MG63 (cell line): ENCODE results near the gene SIL1. TPM values are rescaled to one million over a fixed set of nuclear protein-coding genes. Genes with fewer than 3 reads are reported as not detected.
"Not testable (repeated sequence)": the region's sequence is repeated elsewhere in the genome, so short reads cannot be mapped to it uniquely, and the experiment has no call there.

ENCODE experiments used
- DNase-seq: peaks from one replicate; pipeline ENCODE4 v3.0.0-alpha.2; 2020
- H3K27me3 ChIP-seq: fragments of 250-450 bp; sonication (Bioruptor Pico); 2 replicates; pipeline ENCODE4 v1.5.1; 2020; ENCODE audit warnings: mild to moderate bottlenecking, moderate library complexity
- H3K36me3 ChIP-seq: fragments of 250-450 bp; sonication (Bioruptor Pico); 2 replicates; pipeline ENCODE4 v1.5.1; 2020; ENCODE audit warnings: mild to moderate bottlenecking, moderate library complexity
- H3K4me3 ChIP-seq: fragments of 250-450 bp; sonication (Bioruptor Pico); 2 replicates; pipeline ENCODE4 v1.5.1; 2020; ENCODE audit warnings: mild to moderate bottlenecking, moderate library complexity
- H3K9me3 ChIP-seq: fragments of 250-450 bp; sonication (Bioruptor Pico); 2 replicates; pipeline ENCODE4 v1.5.1; 2020; ENCODE audit warnings: mild to moderate bottlenecking, moderate library complexity
- total RNA-seq: library from RNA; depleted of rRNA; stranded (reverse); fragments of >200 nt; shearing (Covaris generic); gene quantifications from 2 replicates; pipeline ENCODE4 v1.2.3, GENCODE V29; 2014; ENCODE audit warnings: low replicate concordance

Gene SIL1
- total RNA-seq, 1 experiment from 2014 or later = 78.7 TPM

GRCh38 chr5:139057045-139057939 lies 140.9 kb downstream of the SIL1 start:
- not testable (repeated sequence) for H3K9me3 ChIP-seq, H3K27me3 ChIP-seq, H3K36me3 ChIP-seq, H3K4me3 ChIP-seq, DNase-seq

GRCh38 chr5:139052975-139053374 lies 145.2 kb downstream of the SIL1 start:
- peaks cover 4% of the 10 kb centered on the region; the same call in 1 of the 2 replicates for H3K36me3 ChIP-seq
- no peak for DNase-seq
- H3K4me3 ChIP-seq = no peak overlapping the region
- H3K27me3 ChIP-seq = no peaks in the 10 kb centered on the region
- H3K9me3 ChIP-seq = peaks cover 5% of the 10 kb centered on the region

GRCh38 chr5:139051392-139051791 lies 146.8 kb downstream of the SIL1 start:
- no peak overlapping the region for H3K4me3 ChIP-seq
- peaks cover 4% of the 10 kb centered on the region; the same call in 1 of the 2 replicates for H3K36me3 ChIP-seq
- DNase-seq = no peak
- H3K9me3 ChIP-seq = no peaks in the 10 kb centered on the region
- H3K27me3 ChIP-seq = no peaks in the 10 kb centered on the region

GRCh38 chr5:139050432-139050831 lies 147.7 kb downstream of the SIL1 start:
- Histone ChIP-seq H3K36me3 (peaks cover 4% of the 10 kb centered on the region; the same call in 1 of the 2 replicates), H3K4me3 (no peak overlapping the region), H3K9me3 (no peaks in the 10 kb centered on the region), H3K27me3 (no peaks in the 10 kb centered on the region)
- no peak for DNase-seq

DNA sequence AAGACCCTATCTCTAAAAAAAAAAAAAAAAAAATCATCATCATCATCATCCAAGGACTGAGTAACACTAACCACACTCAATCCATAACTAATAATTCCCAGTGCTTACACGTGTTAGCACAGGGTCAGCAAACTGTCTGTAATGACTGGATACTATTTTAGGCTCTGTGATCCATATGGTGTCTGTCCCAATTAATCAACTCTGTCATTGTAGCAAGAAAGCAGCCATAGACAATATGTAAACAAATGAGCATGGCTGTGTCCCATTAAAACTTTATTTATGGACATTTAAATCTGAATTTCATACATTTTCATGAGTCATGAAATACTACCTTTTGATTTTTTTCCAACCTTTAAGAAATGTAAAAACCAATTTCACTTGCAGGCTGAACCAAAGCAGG lies 148.4 kb downstream of the SIL1 start:
- H3K4me3 ChIP-seq = no peak overlapping the region
- no peaks in the 10 kb centered on the region for H3K27me3 ChIP-seq
- peaks cover 4% of the 10 kb centered on the region; the same call in 1 of the 2 replicates for H3K36me3 ChIP-seq
- H3K9me3 ChIP-seq = no peaks in the 10 kb centered on the region
- no peak for DNase-seq

GRCh38 chr5:139046551-139046950 lies 151.6 kb downstream of the SIL1 start:
- Histone ChIP-seq H3K36me3 (peaks cover 4% of the 10 kb centered on the region; the same call in 1 of the 2 replicates), H3K27me3 (no peaks in the 10 kb centered on the region), H3K4me3 (no peak overlapping the region), H3K9me3 (no peaks in the 10 kb centered on the region)
- no peak for DNase-seq

- no peak overlapping the region for H3K4me3 ChIP-seq
- no peak for DNase-seq
- H3K9me3 ChIP-seq = peaks cover 4% of the 10 kb centered on the region
- H3K36me3 ChIP-seq = 0 out of 2 replicates have a peak, but pooled peaks cover 4% of the 10 kb centered on the region
- H3K27me3 ChIP-seq = no peaks in the 10 kb centered on the region
Observed at GRCh38 chr5:139043157-139043905, 154.8 kb downstream of the SIL1 start.

- Histone ChIP-seq H3K27me3 (no peaks in the 10 kb centered on the region), H3K36me3 (peaks cover 13% of the 10 kb centered on the region), H3K4me3 (no peak overlapping the region), H3K9me3 (peaks cover 17% of the 10 kb centered on the region)
- DNase-seq = peak; percentile 44
Observed at GRCh38 chr5:139040081-139040480, 158.1 kb downstream of the SIL1 start.

GRCh38 chr5:139038613-139039305 lies 159.4 kb downstream of the SIL1 start:
- no peaks in the 10 kb centered on the region for H3K27me3 ChIP-seq
- H3K9me3 ChIP-seq = peaks cover 17% of the 10 kb centered on the region
- no peak overlapping the region for H3K4me3 ChIP-seq
- peaks cover 13% of the 10 kb centered on the region for H3K36me3 ChIP-seq
- DNase-seq = no peak

DNA sequence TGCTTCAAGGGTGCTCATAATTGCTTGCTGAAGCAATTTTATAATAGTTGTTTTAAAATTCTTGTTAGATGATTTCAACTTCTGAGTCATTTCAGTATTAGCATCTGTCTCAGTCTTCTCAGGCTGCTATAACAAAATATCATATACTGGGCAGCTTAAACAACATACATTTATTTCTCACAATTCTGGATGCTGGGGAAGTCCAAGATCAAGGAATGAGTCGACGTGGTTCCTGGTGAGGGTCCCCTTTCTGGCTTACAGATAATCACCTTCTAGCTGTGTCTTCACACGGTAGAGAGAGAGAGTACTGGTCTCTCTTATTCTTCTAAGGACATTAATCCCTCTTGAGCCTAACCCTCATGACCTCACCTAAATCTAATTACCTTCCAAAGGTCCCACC lies 160.4 kb downstream of the SIL1 start:
- peaks cover 13% of the 10 kb centered on the region for H3K36me3 ChIP-seq
- H3K9me3 ChIP-seq = peaks cover 17% of the 10 kb centered on the region
- no peaks in the 10 kb centered on the region for H3K27me3 ChIP-seq
- H3K4me3 ChIP-seq = no peak overlapping the region
- no peak for DNase-seq

DNA sequence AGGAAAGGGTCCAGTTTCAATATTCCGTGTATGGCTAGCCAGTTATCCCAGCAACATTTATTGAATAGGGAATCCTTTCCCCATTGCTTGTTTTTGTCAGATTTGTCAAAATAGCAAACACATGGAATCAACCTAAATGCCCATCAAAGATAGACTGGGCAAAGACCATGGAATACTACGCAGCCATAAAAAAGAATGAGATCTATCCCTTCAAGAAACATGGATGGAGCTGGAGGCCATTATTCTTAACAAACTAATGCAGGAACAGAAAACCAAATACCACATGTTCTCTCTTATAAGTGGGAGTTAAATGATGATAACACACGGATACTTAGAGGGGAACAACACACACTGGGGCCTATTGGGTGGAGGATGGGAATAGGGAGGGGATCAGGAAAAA lies 161.8 kb downstream of the SIL1 start:
- Histone ChIP-seq H3K36me3 (peaks cover 13% of the 10 kb centered on the region), H3K9me3 (peaks cover 17% of the 10 kb centered on the region)
- H3K27me3 ChIP-seq, H3K4me3 ChIP-seq, DNase-seq: not testable (repeated sequence)

- DNase-seq = no peak
- no peak overlapping the region for H3K4me3 ChIP-seq
- H3K9me3 ChIP-seq = no peaks in the 10 kb centered on the region
- H3K36me3 ChIP-seq = peaks cover 12% of the 10 kb centered on the region
- no peaks in the 10 kb centered on the region for H3K27me3 ChIP-seq
Observed at GRCh38 chr5:139027150-139027549, 171.0 kb downstream of the SIL1 start.

GRCh38 chr5:139025651-139026050 lies 172.5 kb downstream of the SIL1 start:
- Histone ChIP-seq H3K4me3 (no peak overlapping the region), H3K9me3 (no peaks in the 10 kb centered on the region), H3K36me3 (peaks cover 20% of the 10 kb centered on the region), H3K27me3 (no peaks in the 10 kb centered on the region)
- DNase-seq = no peak

GRCh38 chr5:139023286-139023685 lies 174.9 kb downstream of the SIL1 start:
- no peak for DNase-seq
- Histone ChIP-seq H3K27me3 (no peaks in the 10 kb centered on the region), H3K4me3 (no peak overlapping the region), H3K36me3 (peaks cover 30% of the 10 kb centered on the region), H3K9me3 (no peaks in the 10 kb centered on the region)

DNA sequence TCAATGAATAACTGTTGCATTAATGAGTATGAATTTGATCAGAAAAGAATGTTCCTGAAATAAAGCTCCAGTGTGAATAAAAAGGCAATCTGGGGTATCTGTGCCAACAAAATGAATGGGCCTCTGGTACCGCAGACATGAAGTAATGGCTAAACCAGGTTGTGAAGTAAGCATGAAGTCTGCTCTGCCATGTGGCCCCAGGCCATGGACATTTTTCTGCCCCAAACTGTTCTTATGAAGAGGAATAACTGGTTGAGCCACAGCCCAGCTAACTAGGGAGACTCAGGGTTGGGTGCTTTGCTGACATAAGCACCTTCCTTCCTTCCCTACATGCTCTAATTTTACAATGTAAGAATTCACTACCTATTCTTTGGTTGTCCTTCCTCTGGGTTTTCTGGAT lies 175.6 kb downstream of the SIL1 start:
- no peak for DNase-seq
- peaks cover 30% of the 10 kb centered on the region for H3K36me3 ChIP-seq
- H3K27me3 ChIP-seq = no peaks in the 10 kb centered on the region
- no peak overlapping the region for H3K4me3 ChIP-seq
- H3K9me3 ChIP-seq = no peaks in the 10 kb centered on the region

- H3K4me3 ChIP-seq = no peak overlapping the region
- peaks cover 29% of the 10 kb centered on the region for H3K36me3 ChIP-seq
- no peaks in the 10 kb centered on the region for H3K9me3 ChIP-seq
- no peak for DNase-seq
- no peaks in the 10 kb centered on the region for H3K27me3 ChIP-seq
Observed at GRCh38 chr5:139021346-139021745, 176.8 kb downstream of the SIL1 start.

- no peak overlapping the region for H3K4me3 ChIP-seq
- H3K27me3 ChIP-seq = no peaks in the 10 kb centered on the region
- no peaks in the 10 kb centered on the region for H3K9me3 ChIP-seq
- H3K36me3 ChIP-seq = peaks cover 23% of the 10 kb centered on the region
- no peak for DNase-seq
Observed at GRCh38 chr5:139019880-139020279, 178.3 kb downstream of the SIL1 start.
